HG02840 (cell line): ENCODE measurements around the gene RBMS1.

Experiments used
- ATAC-seq: cut with Tn5 transposase; IDR thresholded peaks from one replicate; pipeline ENCODE4 v1.9.1; 2021; ENCODE audit warnings: mild to moderate bottlenecking, moderate library complexity, moderate number of reproducible peaks; ENCODE audit not compliant: unreplicated experiment, low FRiP score

Gene RBMS1

GRCh38 chr2:160417745-160418397 is 75.7 kb downstream of the RBMS1 start:
- no peak for ATAC-seq

GRCh38 chr2:160415991-160416390 is 77.6 kb downstream of the RBMS1 start:
- no peak for ATAC-seq

DNA sequence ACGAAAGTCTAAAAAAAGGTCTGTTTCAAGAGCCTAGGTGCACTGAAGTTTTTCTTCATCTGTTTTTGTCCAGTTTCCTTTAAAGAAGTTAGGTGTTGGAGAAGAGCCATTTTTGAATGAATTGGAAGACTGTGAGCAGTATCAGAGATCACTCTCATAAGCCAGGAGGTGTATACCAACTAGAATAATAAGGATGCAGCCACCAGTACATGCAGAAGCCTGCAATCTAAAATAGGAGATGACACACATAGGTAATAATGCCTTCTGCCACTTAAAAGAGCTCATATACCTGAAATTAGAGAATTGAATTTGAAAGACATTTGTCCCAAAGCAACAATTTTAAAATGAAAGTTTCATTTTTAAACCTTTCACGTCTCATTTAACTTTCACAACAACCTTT is 81.7 kb downstream of the RBMS1 start:
- ATAC-seq = no peak

DNA sequence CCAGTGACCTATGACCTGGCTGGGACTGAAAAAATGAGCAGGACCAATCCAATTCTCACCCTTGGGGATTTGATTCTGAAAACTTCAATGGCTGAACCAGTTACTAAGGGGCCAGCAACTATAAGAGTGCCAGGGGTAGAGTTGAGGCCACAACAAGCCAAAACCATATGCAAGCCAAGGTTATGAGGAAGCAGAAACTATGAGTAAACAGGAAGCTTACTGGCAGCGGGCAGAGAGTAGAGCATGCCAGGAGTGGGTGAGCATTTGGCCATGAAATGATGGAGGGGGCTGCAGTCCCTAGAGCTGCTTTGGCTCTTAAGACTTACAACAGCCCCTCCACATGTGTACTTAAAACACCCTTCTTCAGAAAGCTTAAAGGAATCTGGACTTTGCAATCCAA is 82.4 kb downstream of the RBMS1 start:
- no peak for ATAC-seq

DNA sequence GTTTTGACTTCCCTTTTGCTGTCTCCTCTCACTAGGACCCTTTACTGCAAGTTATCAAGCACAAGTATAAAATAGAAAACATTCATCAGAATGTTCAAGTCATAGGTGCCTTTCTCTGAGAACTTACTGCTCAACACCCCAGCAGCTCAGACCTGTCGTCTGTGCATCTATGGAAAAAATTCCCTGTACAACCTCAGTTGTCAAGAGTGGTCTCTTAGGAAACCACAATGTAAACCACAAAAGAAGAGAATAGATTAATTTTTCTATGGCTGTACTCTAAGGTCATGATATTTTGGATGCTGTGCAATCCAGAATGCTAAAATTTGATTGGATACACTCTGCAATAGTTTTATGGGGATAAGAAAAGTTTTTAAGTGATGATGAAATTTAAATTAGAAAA is 84.1 kb downstream of the RBMS1 start:
- no peak for ATAC-seq

DNA sequence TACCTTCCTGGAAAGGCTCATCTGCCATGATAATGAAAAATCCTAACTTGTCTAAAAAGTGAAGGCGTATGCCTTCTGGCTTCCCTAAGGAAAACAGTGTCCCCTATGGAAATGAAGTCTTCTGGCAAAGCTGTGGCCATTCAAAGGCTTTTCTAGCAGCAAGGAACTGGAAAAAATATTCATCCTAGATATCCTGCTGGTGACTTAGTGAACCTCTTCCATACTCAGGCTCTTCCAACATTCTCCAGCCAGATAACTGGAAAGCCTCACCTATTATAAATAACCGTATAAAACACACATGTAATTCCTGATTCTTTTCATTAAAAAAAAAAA is 84.7 kb downstream of the RBMS1 start:
- ATAC-seq = no peak

DNA sequence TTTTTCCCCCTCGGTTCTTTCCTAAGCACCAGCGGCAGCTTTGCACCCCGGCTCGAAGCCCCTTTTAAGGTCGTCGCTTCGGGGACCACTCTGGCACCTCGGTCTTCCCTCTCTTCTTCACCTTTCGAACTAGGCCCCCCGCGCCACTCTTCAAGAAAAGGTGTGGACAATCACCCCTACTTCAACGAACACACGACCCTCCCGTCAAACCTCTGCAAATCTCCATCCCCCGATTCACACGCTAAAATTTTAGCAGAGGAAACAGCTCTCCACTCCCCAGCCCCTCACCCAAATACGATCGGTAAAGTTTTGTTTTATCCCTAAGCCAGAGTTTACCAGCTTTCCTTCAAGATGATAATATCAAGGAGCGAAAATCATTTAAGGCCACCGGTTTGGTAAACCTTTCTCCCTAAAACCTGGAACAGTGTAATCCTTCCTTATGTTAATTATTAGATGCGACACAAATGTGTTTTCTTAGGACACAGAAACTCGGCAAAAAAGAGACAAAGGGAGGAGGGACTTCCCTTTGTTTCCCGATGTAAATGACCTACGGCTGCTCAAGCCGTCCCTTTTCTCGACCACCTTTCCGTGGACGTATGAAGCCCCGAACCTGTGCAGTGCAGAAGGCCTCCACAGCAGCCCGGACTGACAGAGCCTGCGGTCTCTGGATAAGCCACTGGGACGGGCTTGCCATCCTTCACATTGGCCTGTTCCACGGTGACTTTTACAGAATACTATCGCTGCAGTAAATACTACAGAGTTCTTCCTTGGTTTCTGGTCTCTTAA is 85.2 kb downstream of the RBMS1 start:
- ATAC-seq = no peak

DNA sequence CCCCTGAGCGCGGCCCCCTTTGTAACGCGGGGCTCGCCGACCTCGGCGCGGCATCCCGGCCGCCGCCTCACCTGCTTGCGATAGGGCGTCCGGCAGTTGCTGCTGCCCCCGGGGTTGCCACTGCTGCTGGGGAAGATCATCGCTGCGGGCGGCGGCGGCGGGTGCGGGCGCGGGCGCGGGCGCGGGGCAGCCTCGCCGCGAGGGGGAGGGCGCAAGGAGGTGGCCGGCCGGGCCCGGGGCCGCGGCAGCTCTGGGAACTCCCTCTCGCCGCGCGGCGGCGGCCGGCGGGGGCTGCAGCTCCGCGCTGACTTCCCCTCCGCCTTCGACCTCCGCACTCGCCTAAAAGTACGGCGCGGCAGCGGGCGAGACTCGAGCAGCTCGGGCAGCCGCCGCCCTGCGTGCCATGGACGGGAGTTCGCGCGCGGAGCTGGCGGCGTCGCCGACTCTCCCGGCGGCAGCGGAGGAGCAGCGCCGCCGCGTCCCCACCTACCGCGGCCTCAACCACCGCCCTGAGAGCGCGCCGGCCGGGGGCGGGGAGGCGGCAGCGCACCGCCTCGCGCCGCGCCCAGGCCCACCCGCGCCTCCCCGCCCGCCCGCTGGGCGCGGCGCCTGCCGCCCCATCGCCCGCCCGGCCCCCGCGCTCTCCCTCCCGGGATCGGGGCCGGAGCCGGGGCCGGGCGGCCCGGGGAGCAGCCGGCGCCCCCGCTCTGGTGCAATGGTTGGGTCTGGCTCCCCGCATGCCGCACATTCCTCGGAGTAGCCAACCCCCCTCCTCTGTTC is 86.0 kb downstream of the RBMS1 start:
- ATAC-seq = peak; percentile 54

DNA sequence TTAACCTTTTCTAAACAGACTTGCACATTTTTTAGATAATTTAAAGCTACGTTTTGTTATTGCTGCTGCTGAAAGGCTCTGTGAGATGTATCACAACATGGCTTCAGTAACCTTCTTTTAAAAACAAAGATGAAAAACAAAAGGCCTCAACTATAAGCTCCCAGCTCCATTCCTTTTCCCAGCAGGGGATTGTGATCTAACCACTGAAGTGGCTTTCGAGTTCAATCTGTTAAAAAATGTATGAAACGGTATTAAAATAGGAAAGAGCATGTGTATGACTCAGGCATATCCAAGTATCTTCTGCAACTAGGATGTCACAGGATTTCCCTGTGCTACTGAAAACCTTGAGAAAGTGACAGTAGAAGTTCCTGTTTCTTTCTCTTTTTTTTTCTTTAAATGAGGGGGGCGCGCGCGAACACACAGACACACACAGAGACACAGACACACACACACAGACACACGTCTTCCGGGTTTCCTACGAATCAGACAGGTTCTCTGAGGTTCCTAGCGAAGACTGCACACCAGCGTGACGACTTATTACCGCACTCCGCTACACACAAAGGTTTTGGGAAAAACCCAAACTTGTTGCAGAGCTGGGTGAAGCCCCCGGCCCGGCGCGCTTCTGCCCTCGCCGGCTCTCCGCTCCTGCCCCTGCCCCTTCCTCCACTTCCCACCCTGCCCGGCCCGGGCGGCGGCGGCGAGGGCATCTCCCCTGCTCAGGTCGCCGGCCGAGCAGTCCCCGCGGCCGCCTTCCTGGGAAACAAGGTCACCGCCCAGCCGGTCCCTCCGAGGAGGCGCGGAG is 86.8 kb downstream of the RBMS1 start:
- ATAC-seq = peak; percentile 59

DNA sequence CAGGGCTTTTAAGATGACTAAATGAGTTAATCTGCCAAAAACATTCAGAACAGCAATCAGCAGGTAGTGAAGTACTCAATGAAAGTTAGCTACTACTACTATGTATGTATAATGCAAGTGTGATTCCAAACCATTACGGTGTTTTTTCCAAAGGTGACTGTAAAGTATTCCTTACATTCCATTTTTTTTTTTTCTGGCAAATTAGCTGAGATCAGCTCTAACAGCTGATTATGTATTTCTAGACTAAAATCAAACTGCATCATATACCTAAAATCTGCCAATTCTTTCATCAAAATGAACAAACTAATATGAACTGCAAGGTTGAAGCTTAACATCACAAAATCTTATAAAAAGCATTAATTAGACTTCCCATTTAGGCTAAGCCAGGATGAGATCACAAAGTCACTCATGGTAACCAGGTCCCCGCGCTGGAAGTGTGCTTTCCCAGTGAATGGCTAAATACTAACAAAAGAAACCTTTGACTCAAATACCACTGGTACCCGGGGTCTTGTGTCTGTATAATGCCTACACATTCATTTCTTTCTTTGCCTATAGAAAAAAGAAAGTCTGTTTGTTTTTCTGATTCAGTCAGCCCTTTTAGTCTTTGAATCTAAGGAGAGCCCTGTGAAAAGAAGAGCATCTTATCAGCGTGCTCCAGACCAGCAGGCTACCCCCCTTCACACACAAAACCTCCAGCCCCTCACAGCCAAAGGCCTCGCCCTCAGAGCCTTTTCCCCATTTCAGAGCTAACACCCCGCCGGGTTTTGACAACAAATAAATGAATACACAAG is 88.3 kb downstream of the RBMS1 start:
- ATAC-seq = no peak

GRCh38 chr2:160402997-160403979 is 90.3 kb downstream of the RBMS1 start:
- no peak for ATAC-seq

GRCh38 chr2:160402501-160402900 is 91.1 kb downstream of the RBMS1 start:
- no peak for ATAC-seq

GRCh38 chr2:160401895-160402294 is 91.7 kb downstream of the RBMS1 start:
- ATAC-seq = no peak

GRCh38 chr2:160399880-160400279 is 93.7 kb downstream of the RBMS1 start:
- ATAC-seq = no peak

DNA sequence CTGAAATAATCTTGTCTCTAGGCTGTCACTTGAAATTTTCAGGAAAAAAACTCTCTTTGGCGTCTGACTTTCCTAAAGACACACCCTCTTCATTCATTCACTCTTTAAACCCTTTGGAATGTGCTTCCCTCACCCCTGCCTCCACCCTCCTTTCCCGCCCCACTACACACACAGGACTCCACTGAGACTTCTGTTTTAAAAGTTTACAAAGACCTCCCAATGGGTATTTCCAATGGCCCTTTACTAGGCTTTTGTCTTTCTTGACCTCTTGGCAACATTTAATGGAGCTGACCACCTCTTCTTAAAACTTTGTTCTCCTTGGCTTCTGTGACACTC is 96.1 kb downstream of the RBMS1 start:
- no peak for ATAC-seq

DNA sequence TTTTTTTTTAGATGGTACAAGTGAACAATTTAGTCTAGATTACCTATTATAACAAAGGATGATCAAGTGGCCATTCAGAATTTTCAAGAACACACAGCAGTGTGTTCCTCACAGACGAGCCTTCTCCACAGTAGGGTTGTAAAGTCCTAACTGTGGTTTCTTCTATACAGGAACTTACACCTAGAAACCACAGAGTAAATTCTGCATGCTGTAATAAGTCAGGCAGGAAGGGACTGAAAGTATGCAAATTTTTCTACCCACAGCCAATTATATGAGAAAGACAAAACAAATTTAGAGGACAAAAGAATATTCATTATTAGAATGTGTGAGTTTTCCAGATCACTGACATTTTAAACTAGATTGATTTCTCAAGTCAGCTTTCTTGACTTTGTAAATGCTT is 99.5 kb downstream of the RBMS1 start:
- peak; percentile 99 for ATAC-seq

DNA sequence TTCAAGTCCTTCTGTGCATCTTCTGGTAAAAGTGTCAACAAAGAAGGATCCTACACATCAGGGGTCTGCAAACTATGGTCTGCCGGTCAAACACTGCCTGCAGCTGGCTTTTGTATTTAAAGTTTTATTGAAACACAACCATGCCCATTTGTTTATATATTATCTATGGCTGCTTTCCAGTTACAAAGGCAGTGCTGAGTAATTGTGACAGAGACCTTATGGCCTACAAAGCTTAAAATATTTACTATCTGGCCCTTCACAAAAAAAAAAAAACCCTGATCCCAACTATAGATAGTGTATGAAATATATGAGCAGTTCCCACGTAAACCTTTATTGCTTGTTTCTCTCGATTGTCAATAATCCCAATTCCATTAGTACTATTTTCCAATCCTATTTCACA is 101.4 kb downstream of the RBMS1 start:
- ATAC-seq = no peak

GRCh38 chr2:160390544-160391455 is 102.8 kb downstream of the RBMS1 start:
- no peak for ATAC-seq
